ELF-1 (cell line): Measurements from ENCODE around the gene C3orf49.

Experiments
- DNase-seq: peaks from one replicate; pipeline ENCODE4 v3.0.0-alpha.2; 2016; ENCODE audit warnings: low read depth, low spot score

C3orf49 gene

GRCh38 chr3:63880653-63881052, 61.6 kb downstream of the C3orf49 start:
- no peak for DNase-seq

- DNase-seq = no peak
These were observed 67.8 kb downstream of the C3orf49 start for GRCh38 chr3:63886858-63887257.

DNA sequence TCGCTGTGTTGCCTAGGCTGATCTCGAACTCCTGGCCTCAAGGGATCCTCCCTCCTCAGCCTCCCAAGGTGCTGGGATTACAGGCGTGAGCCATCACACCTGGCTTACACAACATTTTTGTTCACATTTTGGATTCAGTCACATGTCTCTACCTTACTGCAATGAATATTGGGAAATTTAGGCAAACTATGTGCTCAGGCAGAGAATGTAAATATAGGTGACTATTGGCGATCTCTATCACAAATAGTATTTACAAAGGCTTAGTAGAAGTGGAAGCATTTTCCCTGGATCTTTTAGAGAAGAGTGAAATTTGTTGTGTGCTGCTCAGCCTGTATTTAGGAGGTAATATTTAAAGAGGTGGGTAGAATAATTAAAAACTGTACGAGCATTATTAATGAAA, 72.4 kb downstream of the C3orf49 start:
- DNase-seq = no peak

- DNase-seq = no peak
These were observed 73.8 kb downstream of the C3orf49 start for GRCh38 chr3:63892773-63893352.

DNA sequence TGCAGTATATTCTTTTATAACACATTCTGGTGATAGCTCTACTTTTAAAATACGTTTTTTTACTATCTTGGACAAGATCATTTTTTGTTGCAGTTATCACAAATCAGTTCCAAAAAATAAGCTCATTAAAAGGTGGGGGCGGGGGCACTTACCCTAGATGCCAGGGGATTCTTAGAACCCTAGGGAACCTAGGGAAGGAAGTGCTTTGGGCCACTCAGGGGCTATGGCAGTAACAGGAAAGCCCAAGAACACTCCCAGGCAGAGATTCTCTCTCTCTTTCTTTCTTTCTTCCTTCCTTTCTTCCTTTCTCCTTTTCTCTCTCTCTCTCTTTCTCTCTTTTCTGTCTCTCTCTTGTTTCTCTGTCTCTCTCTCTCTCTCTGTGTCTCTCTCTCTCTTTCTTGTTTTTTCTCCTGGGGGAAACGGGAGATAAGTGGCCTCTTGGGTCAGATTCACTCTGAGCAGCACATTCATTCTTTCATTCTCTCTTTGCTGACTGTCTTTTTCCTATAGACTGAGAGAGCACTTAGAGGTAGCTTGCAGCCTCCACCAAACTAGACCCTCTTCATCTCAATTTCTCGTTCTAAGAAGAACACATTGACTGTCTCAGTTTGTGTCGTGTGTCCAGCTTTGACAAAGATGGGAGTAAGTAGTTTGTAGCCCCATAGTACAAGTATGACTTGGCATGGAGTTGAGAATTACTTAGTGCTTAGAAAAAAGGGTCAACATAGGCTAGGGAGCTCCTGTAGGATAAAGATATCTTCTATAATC, 76.5 kb downstream of the C3orf49 start:
- DNase-seq = no peak

DNA sequence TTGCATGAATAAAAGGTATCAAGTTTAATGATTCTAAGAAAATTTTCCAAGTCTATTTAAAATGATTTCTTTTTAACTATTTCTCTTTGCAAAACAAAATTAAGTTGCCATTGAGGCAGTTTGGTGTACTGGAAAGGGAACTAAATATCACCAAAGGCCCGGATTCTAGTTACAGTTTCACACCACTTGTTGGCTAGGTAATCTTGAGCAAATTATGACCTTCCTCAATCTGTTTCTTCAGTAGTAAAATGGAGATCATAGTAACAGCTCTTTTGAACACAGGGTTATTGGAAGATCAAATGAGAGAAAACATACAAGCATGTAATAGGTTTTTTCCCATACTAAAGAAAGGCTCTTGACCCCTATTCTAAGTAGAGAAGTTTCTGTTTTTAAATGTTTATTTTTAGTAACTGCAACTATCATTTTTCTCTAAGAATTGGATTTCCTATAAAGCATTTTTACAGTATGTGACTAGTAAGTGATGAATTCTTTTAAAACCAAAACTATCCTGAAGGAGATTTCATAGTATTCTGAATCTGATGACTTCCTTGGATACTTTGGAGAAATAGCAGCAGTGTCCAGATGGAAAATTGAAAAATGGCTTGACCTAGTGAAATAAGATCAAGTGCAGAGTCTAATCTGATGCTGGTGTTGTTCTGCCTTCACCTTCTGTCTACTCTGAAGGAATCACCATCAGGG, 77.4 kb downstream of the C3orf49 start:
- DNase-seq = no peak
